Mesendoderm (in vitro differentiated cells): Measurements from ENCODE around the gene C16orf86.

Source experiments
- DNase-seq: peaks from one replicate; pipeline ENCODE4 v3.0.0; 2013
- H2AK5ac ChIP-seq: 2 replicates; pipeline ENCODE4 v1.6.1; 2013; ENCODE audit warnings: low read length, inconsistent platforms
- H2BK120ac ChIP-seq: 2 replicates; pipeline ENCODE4 v1.6.1; 2013; ENCODE audit warnings: low read depth, mild to moderate bottlenecking, low read length, moderate library complexity, mixed read lengths
- H2BK15ac ChIP-seq: replicated peaks from 2 replicates; pipeline ENCODE4 v1.6.1; 2013; ENCODE audit warnings: low read depth, mild to moderate bottlenecking, moderate library complexity
- H2BK5ac ChIP-seq: 2 replicates; pipeline ENCODE4 v1.6.1; 2013; ENCODE audit warnings: low read length, inconsistent platforms
- H3K18ac ChIP-seq: 2 replicates; pipeline ENCODE4 v1.6.1; 2013; ENCODE audit warnings: mild to moderate bottlenecking, low read length, mixed read lengths
- H3K23ac ChIP-seq: one replicate; pipeline ENCODE4 v1.6.1; 2013; ENCODE audit warnings: low read length
- H3K27ac ChIP-seq: 2 replicates; pipeline ENCODE4 v1.5.1; 2013; ENCODE audit warnings: low read depth, mild to moderate bottlenecking, inconsistent platforms, low read length, moderate library complexity
- H3K27me3 ChIP-seq: 2 replicates; pipeline ENCODE4 v1.6.1; 2013; ENCODE audit warnings: low read length, control low read depth, mild to moderate bottlenecking, inconsistent platforms; ENCODE audit not compliant: insufficient read depth, poor library complexity
- H3K36me3 ChIP-seq: 2 replicates; pipeline ENCODE4 v1.6.1; 2013; ENCODE audit warnings: low read length, inconsistent platforms; ENCODE audit not compliant: control insufficient read depth, insufficient read depth
- H3K4ac ChIP-seq: one replicate; pipeline ENCODE4 v1.6.1; 2013; ENCODE audit warnings: low read depth, mild to moderate bottlenecking, low read length, moderate library complexity
- H3K4me1 ChIP-seq: 2 replicates; pipeline ENCODE4 v1.6.1; 2013; ENCODE audit warnings: low read depth, low read length, inconsistent platforms; ENCODE audit not compliant: control insufficient read depth
- H3K4me2 ChIP-seq: 2 replicates; pipeline ENCODE4 v1.6.1; 2013; ENCODE audit warnings: low read length
- H3K4me3 ChIP-seq: 2 replicates; pipeline ENCODE4 v1.5.1; 2013; ENCODE audit warnings: mild to moderate bottlenecking, low read length
- H3K56ac ChIP-seq: one replicate; pipeline ENCODE4 v1.6.1; 2013; ENCODE audit warnings: low read length
- H3K79me1 ChIP-seq: 2 replicates; pipeline ENCODE4 v1.6.1; 2013; ENCODE audit warnings: low read length, inconsistent platforms
- H3K79me2 ChIP-seq: 2 replicates; pipeline ENCODE4 v1.6.1; 2013; ENCODE audit warnings: mild to moderate bottlenecking, low read length; ENCODE audit not compliant: control insufficient read depth, insufficient read depth
- H3K9ac ChIP-seq: 2 replicates; pipeline ENCODE4 v1.6.1; 2013; ENCODE audit warnings: low read length, inconsistent platforms
- H4K5ac ChIP-seq: one replicate; pipeline ENCODE4 v1.6.1; 2013; ENCODE audit warnings: low read length
- H4K8ac ChIP-seq: one replicate; pipeline ENCODE4 v1.6.1; 2013; ENCODE audit warnings: low read depth, mild to moderate bottlenecking, control low read depth, low read length, moderate library complexity
- WGBS: extraction: QIAGEN DNeasy Blood & Tissue Kit; methylation state at CpG from one replicate; pipeline ENCODE4 v1.1.7; 2013; ENCODE audit warnings: low lambda C conversion rate, missing lambda C conversion rate; ENCODE audit not compliant: insufficient coverage; ENCODE audit errors: extremely low coverage; 5-methylcytosine and 5-hydroxymethylcytosine counted together

C16orf86 gene

GRCh38 chr16:67676516-67676915 is 9.9 kb downstream of the C16orf86 start:
- Histone ChIP-seq H3K36me3 (no peaks in the 10 kb centered on the region), H2AK5ac (no peak overlapping the region)

GRCh38 chr16:67676939-67677338 is 10.3 kb downstream of the C16orf86 start:
- Histone ChIP-seq H3K9ac (no peak overlapping the region), H3K79me2 (no peaks in the 10 kb centered on the region), H3K27me3 (no peaks in the 10 kb centered on the region), H3K56ac (no peak overlapping the region), H3K4me3 (no peak overlapping the region), H2AK5ac (no peak overlapping the region), H2BK5ac (no peak overlapping the region), H3K4ac (no peak overlapping the region), H4K8ac (no peak overlapping the region), H4K5ac (no peak overlapping the region), H3K79me1 (no peaks in the 10 kb centered on the region), H2BK120ac (no peak overlapping the region), H3K4me2 (no peak overlapping the region), H2BK15ac (no peak overlapping the region), H3K27ac (no peak overlapping the region), H3K36me3 (no peaks in the 10 kb centered on the region), H3K18ac (no peak overlapping the region), H3K4me1 (no peaks in the 10 kb centered on the region), H3K23ac (no peak overlapping the region)
- DNase-seq = no peak
- no CpG with 5 or more reads among the region's 8 CpGs for WGBS

More at GRCh38 chr16:67676516-67676915, 9.9 kb downstream of the C16orf86 start:
- no peak overlapping the region for H3K56ac ChIP-seq
- no peaks in the 10 kb centered on the region for H3K4me1 ChIP-seq
- H3K9ac ChIP-seq = no peak overlapping the region
- no peak overlapping the region for H3K18ac ChIP-seq
- no peak overlapping the region for H4K8ac ChIP-seq
- no peak overlapping the region for H3K4ac ChIP-seq
- H2BK15ac ChIP-seq = no peak overlapping the region
- H2BK5ac ChIP-seq = no peak overlapping the region
- no peak overlapping the region for H3K4me3 ChIP-seq
- H3K27ac ChIP-seq = no peak overlapping the region
- no peak overlapping the region for H4K5ac ChIP-seq
- no peaks in the 10 kb centered on the region for H3K79me1 ChIP-seq
- no peak for DNase-seq
- no peak overlapping the region for H3K23ac ChIP-seq
- no peak overlapping the region for H2BK120ac ChIP-seq
- no CpG with 5 or more reads among the region's 4 CpGs for WGBS
- H3K27me3 ChIP-seq = no peaks in the 10 kb centered on the region
- no peak overlapping the region for H3K4me2 ChIP-seq
- H3K79me2 ChIP-seq = no peaks in the 10 kb centered on the region

DNA sequence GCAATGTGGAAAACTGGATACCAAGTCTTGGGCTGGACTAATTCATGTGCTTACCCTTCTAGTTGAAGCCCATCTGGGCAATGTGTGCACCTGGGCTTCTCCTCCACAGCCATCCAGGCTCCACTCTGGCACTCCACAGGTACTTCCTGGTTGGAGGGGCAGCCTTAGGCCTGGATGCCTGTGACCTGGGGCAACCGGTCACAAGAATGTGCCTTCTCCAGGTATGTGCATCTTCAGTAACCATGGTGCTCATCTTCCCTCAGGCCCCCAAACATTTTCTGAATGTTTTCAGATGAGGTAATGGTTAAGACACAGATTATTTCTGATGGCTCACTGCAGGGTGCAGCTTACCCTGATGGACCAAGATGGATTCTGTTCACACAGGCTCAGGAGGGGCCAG is 11.1 kb downstream of the C16orf86 start:
- H3K4ac ChIP-seq = no peak overlapping the region
- H3K18ac ChIP-seq = no peak overlapping the region
- H3K79me1 ChIP-seq = no peaks in the 10 kb centered on the region
- no peaks in the 10 kb centered on the region for H3K27me3 ChIP-seq
- H2AK5ac ChIP-seq = no peak overlapping the region
- H3K56ac ChIP-seq = no peak overlapping the region
- no peak overlapping the region for H4K5ac ChIP-seq
- H3K4me1 ChIP-seq = no peaks in the 10 kb centered on the region
- no CpG with 5 or more reads among the region's 1 CpG for WGBS
- DNase-seq = peak; percentile 98
- no peak overlapping the region for H4K8ac ChIP-seq
- H3K27ac ChIP-seq = no peak overlapping the region
- no peak overlapping the region for H3K23ac ChIP-seq
- no peaks in the 10 kb centered on the region for H3K79me2 ChIP-seq
- H2BK15ac ChIP-seq = no peak overlapping the region
- H2BK5ac ChIP-seq = no peak overlapping the region
- H3K9ac ChIP-seq = no peak overlapping the region
- H3K4me3 ChIP-seq = no peak overlapping the region
- no peak overlapping the region for H3K4me2 ChIP-seq
- no peaks in the 10 kb centered on the region for H3K36me3 ChIP-seq
- no peak overlapping the region for H2BK120ac ChIP-seq

GRCh38 chr16:67678354-67679023 is 11.9 kb downstream of the C16orf86 start:
- H3K9ac ChIP-seq = no peak overlapping the region
- no peak overlapping the region for H3K56ac ChIP-seq
- no peak overlapping the region for H2AK5ac ChIP-seq
- no peaks in the 10 kb centered on the region for H3K79me1 ChIP-seq
- H3K23ac ChIP-seq = no peak overlapping the region
- H3K4me2 ChIP-seq = no peak overlapping the region
- no peak overlapping the region for H2BK120ac ChIP-seq
- H3K27me3 ChIP-seq = no peaks in the 10 kb centered on the region
- H3K4ac ChIP-seq = no peak overlapping the region
- H3K79me2 ChIP-seq = no peaks in the 10 kb centered on the region
- H4K8ac ChIP-seq = no peak overlapping the region
- H3K4me3 ChIP-seq = no peak overlapping the region
- no peak overlapping the region for H2BK5ac ChIP-seq
- no peak overlapping the region for H4K5ac ChIP-seq
- DNase-seq = no peak
- no peak overlapping the region for H2BK15ac ChIP-seq
- H3K36me3 ChIP-seq = no peaks in the 10 kb centered on the region
- no CpG with 5 or more reads among the region's 12 CpGs for WGBS
- H3K18ac ChIP-seq = no peak overlapping the region
- H3K4me1 ChIP-seq = no peaks in the 10 kb centered on the region
- H3K27ac ChIP-seq = no peak overlapping the region

DNA sequence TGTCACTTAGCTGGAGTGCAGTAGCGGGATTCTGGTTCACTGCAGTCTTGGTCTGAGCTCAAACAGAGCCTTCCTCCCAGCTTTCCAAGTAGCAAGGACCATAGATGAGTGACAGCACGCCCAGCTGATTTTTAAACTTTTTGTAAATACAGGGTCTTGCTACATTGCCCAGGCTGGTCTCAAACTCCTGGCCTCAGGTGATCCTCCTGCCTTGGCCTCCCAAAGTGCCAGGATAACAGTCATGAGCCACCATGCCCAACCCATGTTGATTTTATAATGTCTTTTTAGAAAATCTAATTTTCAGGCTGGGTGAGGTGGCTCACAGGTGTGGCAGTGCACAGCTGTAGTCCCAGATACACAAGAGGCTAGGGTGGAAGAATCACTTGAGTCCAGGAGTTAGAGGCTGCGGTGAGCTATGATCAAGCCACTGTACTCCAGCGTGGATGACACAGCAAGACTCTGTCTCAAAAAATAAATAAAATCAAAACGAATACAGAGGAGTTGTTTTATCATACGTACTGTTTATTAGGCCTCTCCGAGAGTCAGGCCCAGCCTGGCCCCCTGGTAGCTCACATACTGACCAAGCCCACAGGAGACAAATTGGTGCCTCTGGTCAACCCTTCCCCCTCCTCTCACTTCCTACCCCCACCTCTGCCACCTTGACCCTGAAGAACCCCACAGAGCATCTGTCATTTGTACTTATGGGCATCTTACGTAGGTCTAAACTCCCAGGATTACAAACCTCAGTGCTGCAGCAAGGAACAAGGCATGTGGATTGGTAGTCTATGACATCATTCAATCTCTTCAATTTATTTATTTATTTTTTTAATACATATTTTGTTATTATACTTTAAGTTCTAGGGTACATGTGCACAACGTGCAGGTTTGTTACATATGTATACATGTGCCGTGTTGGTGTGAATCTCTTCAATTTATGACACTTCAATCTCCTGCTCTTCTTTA is 13.6 kb downstream of the C16orf86 start:
- H2BK15ac ChIP-seq = no peak overlapping the region
- no peak overlapping the region for H4K8ac ChIP-seq
- no peak overlapping the region for H3K27ac ChIP-seq
- no peak overlapping the region for H2AK5ac ChIP-seq
- no peak overlapping the region for H2BK5ac ChIP-seq
- H2BK120ac ChIP-seq = no peak overlapping the region
- H3K23ac ChIP-seq = no peak overlapping the region
- no peaks in the 10 kb centered on the region for H3K79me1 ChIP-seq
- H3K4ac ChIP-seq = no peak overlapping the region
- H3K4me3 ChIP-seq = no peak overlapping the region
- no CpG with 5 or more reads among the region's 10 CpGs for WGBS
- H3K4me2 ChIP-seq = no peak overlapping the region
- no peaks in the 10 kb centered on the region for H3K27me3 ChIP-seq
- no peak overlapping the region for H3K9ac ChIP-seq
- H3K18ac ChIP-seq = no peak overlapping the region
- DNase-seq = no peak
- H3K36me3 ChIP-seq = peaks cover 2% of the 10 kb centered on the region
- H4K5ac ChIP-seq = no peak overlapping the region
- no peak overlapping the region for H3K56ac ChIP-seq
- H3K4me1 ChIP-seq = no peaks in the 10 kb centered on the region
- H3K79me2 ChIP-seq = no peaks in the 10 kb centered on the region
